GM21367 (cell line): ENCODE measurements around the gene SYT1.
"Not testable (repeated sequence)": the region's sequence is repeated elsewhere in the genome, so short reads cannot be mapped to it uniquely, and the experiment has no call there.

Experiments used
- ATAC-seq: cut with Tn5 transposase; IDR thresholded peaks from one replicate; pipeline ENCODE4 v1.9.1; 2021; ENCODE audit not compliant: unreplicated experiment

The SYT1 gene

GRCh38 chr12:79423560-79423959 lies 559.0 kb downstream of the SYT1 start:
- no peak for ATAC-seq

GRCh38 chr12:79424109-79424721 lies 559.6 kb downstream of the SYT1 start:
- no peak for ATAC-seq

- ATAC-seq, result no peak
Observed at GRCh38 chr12:79426121-79426520, 561.5 kb downstream of the SYT1 start.

DNA sequence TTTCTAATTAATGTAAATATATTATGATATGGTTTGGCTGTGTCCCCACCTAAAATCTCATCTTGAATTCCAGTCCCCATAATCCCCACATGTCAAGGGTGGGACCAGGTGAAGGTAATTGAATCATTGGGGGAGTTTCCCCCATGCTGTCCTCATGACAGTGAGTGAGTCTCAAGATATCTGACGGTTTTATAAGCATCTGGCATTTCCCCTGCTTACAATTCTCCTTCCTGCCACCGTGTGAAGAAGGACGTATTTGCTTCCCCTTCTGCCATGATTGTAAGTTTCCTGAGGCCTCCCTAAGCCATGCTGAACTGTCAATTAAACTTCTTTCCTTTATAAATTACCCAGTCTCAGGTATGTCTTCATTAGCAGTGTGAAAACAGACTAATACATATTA lies 562.2 kb downstream of the SYT1 start:
- not testable (repeated sequence) for ATAC-seq

DNA sequence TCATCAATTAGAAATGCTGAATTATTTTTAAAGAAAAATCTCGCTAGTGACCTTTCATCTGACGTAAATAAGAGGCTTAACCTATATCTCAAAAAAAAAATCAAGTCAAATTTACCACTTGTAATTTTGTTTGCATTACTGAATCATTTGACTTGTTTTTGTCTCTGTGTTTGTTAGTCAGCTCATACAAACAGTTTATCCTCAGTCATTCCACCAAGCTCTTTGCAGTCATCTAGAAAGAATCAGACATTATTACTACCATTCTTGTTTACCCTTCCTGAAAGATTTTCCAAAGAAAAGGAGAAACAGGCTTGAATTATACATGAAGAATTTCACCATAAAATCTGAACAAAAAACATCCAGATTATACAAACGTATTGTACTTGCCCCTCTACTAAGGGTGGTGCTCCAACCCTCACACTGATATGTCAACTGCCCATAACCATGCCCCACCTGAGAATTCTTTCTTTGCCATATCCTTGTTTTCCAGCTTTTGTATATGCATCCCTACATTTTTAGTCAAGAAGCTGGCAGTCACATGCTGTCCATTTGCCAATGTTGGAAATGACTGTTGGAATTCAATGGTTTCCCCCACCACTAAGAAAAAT lies 569.0 kb downstream of the SYT1 start:
- ATAC-seq, result no peak

DNA sequence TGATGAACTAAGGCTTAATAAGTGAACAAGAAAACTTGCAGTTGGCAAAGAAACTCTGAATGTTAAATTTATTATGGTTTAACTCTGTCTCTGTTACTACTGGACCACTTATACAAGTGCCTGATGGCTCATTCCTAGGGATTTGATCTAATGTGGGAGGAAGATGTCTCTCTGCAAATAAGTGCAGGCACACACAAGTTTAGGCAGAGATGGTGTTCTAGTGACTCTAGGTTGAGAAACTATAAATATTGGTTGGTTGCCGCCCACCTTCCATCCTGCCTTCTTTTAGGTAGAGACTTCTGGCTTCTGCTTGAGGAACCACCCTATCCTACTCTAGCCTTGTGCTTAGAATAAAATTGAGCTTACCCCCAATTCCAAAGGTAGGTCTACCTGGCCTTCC lies 570.0 kb downstream of the SYT1 start:
- no peak for ATAC-seq

- ATAC-seq, result no peak
Observed at GRCh38 chr12:79435742-79436141, 571.2 kb downstream of the SYT1 start.

GRCh38 chr12:79438480-79439174 lies 574.1 kb downstream of the SYT1 start:
- ATAC-seq, result no peak

DNA sequence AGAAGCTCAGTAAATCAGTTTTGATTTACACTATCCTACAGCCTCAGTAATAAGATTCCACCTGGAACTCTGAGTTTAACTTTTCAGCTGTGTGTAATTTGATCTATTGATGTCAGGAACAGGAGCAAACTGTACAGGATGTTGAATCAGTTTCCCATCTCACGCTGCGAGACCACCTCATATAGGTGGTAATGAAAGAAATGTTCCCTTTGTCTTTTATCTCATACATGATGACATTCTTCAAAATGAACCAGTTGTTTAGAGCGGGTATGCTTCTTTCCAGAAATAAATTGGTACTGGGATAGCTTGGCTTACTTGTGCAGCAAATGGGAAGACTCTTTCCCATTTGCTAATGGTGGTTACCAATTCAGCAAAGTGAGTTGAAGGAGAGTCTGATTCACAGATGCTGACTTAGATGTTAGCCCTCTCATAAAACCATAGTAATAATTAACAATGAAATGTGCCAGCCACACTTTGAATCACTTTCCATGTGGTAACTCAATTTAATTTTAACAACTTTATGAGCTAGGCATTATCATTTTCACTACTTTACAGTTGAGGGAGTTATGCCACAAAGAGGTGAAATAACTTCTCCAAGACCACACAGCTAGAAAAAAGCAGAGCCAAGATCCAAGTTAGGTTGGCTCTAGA lies 574.7 kb downstream of the SYT1 start:
- no peak for ATAC-seq

DNA sequence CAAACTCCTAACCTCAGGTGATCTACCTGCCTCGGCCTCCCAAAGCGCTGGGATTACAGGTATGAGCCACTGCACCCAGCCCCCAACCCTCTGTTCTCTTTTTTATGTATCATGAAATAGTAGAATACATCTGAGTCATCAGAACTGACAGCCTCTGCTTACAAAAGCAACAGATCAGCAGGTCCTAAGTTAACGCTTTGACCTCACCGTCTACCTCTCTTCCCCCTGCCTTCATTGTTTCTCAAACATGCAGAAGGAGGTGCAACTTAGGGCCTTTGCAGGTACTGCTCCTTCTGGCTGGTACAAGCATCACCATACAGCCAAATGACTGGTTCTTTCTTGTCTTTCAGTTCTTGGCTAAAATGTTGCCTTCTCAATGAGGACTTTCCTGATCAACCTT lies 577.0 kb downstream of the SYT1 start:
- ATAC-seq, result no peak

- ATAC-seq, result no peak
Observed at GRCh38 chr12:79442396-79442795, 577.8 kb downstream of the SYT1 start.

DNA sequence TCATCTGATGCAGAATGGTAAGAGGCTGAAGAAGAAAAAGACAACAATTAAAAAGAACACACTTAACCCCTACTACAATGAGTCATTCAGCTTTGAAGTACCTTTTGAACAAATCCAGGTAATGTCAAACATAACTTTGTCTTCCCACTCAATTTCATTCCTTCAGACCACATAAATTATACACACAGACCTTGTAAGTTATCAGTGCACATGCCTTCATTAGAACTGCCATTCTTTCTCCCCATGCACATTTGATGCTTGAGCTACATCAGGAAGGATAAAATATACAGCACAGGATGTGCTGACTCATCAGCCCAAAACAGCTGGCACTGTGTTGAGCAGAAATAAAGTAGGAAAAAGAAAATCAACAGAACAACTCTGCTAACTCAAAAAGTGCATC lies 579.5 kb downstream of the SYT1 start:
- no peak for ATAC-seq

GRCh38 chr12:79448816-79449215 lies 584.2 kb downstream of the SYT1 start:
- no peak for ATAC-seq

GRCh38 chr12:79451365-79451764 lies 586.8 kb downstream of the SYT1 start:
- no peak for ATAC-seq

GRCh38 chr12:79451978-79452377 lies 587.4 kb downstream of the SYT1 start:
- no peak for ATAC-seq

- ATAC-seq, result no peak
Observed at GRCh38 chr12:79452906-79453305, 588.3 kb downstream of the SYT1 start.

DNA sequence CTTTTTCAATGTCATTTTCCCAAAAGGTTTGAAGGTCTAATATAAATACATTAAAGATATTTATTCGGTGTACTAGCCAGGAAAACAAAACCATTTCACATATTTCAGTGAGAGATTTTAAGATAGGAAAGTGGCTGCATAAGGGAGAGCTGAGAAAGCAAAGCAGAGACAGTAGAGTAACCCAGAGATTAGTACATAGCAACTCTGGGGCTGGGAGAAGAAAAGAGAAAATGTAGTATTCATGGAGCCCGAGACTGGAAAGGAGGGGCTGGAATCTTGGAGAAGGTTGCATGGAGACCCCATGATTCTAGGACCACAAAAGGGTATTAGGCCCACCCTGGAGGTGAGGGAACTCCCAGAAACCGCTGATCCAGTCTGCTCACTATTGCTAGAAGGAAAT lies 589.2 kb downstream of the SYT1 start:
- no peak for ATAC-seq

DNA sequence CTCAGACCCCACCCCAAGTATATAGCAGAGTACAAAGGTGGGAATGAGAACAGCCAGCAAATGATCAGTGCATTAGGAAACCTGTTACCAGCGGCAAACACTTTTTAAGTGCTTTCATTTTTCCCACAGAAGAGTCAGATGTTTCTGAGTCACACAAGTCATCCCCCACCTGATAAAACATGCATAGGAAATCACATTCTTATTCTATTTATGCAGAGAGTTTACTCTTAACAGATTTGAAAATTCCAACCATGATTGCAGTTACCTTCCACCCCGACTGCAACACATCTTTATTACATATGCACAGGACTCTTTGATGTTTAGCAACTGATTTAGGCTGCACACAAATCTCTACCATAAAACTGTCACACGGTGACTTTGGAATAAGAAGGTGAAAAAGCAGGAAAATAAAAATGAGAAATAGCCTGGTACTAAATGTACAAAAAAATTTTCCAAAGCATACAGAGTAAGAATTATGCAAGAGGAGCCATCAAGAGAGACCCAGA lies 589.8 kb downstream of the SYT1 start:
- no peak for ATAC-seq

- ATAC-seq, result no peak
Observed at GRCh38 chr12:79455286-79455685, 590.7 kb downstream of the SYT1 start.

- no peak for ATAC-seq
Observed at GRCh38 chr12:79482323-79482722, 617.7 kb downstream of the SYT1 start.

DNA sequence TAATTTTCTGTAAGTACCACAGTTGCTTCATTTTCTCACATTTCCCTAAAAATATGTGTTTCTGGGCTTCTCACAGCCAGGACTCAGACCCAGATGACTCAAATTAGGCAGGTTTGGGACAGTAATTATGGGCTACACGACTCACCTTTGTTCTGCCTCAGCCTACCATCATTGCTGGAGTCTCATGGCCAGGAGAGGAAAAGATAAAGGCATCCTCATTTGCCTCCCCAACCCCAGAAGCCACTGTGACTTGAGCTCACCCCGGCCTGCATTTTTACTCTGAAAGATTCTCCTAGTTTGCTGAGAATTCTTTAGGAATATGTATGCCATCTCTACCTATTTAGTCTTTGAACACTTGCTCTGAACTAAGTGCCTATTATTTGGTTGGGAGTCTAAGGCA lies 618.3 kb downstream of the SYT1 start:
- no peak for ATAC-seq

DNA sequence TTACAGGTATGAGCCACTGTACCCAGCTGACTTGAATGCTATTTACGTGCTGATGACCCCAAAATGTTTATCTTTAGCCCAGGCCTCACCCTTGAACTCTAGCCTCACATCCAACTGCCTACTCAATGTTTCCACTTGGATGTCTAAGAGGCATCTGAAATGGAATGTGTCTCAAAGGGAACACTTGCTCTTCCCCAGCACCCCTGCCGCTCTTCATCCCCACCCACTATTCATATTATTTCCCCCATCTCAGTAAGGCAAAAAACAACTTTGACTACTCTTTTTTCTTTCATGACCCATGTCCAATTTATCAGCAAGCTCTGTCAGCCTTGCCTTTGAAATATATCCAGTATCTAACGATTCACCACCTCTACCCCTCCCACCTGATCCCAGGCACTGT lies 621.6 kb downstream of the SYT1 start:
- no peak for ATAC-seq
